A549 (cell line): Measurements from ENCODE around the gene TOR1B. TPM values are rescaled to one million over a fixed set of nuclear protein-coding genes. Genes with fewer than 3 reads are reported as not detected.
"Not testable (repeated sequence)": the region's sequence is repeated elsewhere in the genome, so short reads cannot be mapped to it uniquely, and the experiment has no call there.

ENCODE experiments used
- ATAC-seq, 2 experiments: fragments of 200-7000 bp in 1 of 2; fragments of >200 bp in 1 of 2; cut with Nextera tagmentation in 1 of 2; cut with Tn5 transposase in 1 of 2; 3 replicates each; pipeline versions ENCODE4 v1.8.0 to v1.9.1; 2018 to 2020; ENCODE audit warnings: mild to moderate bottlenecking in 1 of 2, moderate library complexity in 1 of 2
- CTCF ChIA-PET: fragments of 300-600 bp; sonication (Branson Sonifier 250); formaldehyde crosslinking; extraction: SDS; loops from one replicate; lab custom pipeline; 2021; ENCODE audit warnings: antibody characterized with exemption, inconsistent platforms; lab: Yijun Ruan, JAX
- POLR2A ChIA-PET: fragments of 350-600 bp; formaldehyde crosslinking; extraction: SDS; loops from one replicate; lab custom pipeline; 2021; ENCODE audit warnings: antibody characterized with exemption, inconsistent platforms; lab: Yijun Ruan, JAX
- DNase-seq, 2 experiments: peaks; one replicate each; pipeline versions ENCODE4 v3.0.0 to v3.0.0-alpha.2; 2011 to 2016; ENCODE audit warnings: low read depth in 1 of 2, low spot score in 1 of 2
- FAIRE-seq: peaks from 2 replicates; lab custom pipeline; 2011; peaks lifted over from hg19 to GRCh38; lab: Jason Lieb, UNC
- H3K27ac ChIP-seq, 2 experiments: fragments of >200 bp; sonication (Bioruptor Twin); formaldehyde crosslinking; 3 replicates each; pipeline ENCODE4 v1.5.1; 2016 to 2017
- H3K4me1 ChIP-seq: fragments of >200 bp; sonication (Bioruptor Twin); formaldehyde crosslinking; 3 replicates; pipeline ENCODE4 v1.6.1; 2016
- H3K4me2 ChIP-seq: fragments of >200 bp; sonication (Bioruptor Twin); formaldehyde crosslinking; 3 replicates; pipeline ENCODE4 v1.6.1; 2016
- H3K4me3 ChIP-seq: fragments of >200 bp; sonication (Bioruptor Twin); formaldehyde crosslinking; 3 replicates; pipeline ENCODE4 v1.5.1; 2016
- H3K9me3 ChIP-seq: fragments of >200 bp; sonication (Bioruptor Twin); formaldehyde crosslinking; 3 replicates; pipeline ENCODE4 v1.6.1; 2016
- ATOH8 ChIP-seq: fragments of 250-450 bp; sonication (Bioruptor Pico); IDR thresholded peaks from 2 replicates; pipeline ENCODE4 v1.5.0; 2020; ENCODE audit warnings: low read depth, mild to moderate bottlenecking, moderate library complexity
- BCL3 ChIP-seq: fragments of >200 bp; sonication (Bioruptor Twin); formaldehyde crosslinking; IDR thresholded peaks from 3 replicates; pipeline ENCODE4 v1.6.1; 2016
- BHLHE40 ChIP-seq: IDR thresholded peaks from 2 replicates; pipeline ENCODE4 v1.6.1; 2012; ENCODE audit warnings: low read depth, low read length, inconsistent platforms
- CEBPB ChIP-seq, 2 experiments: fragments of >200 bp in 1 of 2; sonication (Bioruptor Twin) in 1 of 2; formaldehyde crosslinking in 1 of 2; IDR thresholded peaks; 2 replicates each; pipeline ENCODE4 v1.6.1; 2012 to 2016
- EP300 ChIP-seq, 2 experiments: fragments of >200 bp; sonication (Bioruptor Twin); formaldehyde crosslinking; IDR thresholded peaks; 2 replicates in 1 of 2; 3 replicates in 1 of 2; pipeline ENCODE4 v1.6.1; 2016 to 2017
- FOSL2 ChIP-seq, 2 experiments: fragments of 450-650 bp in 1 of 2; fragments of >200 bp in 1 of 2; sonication (Bioruptor Twin) in 1 of 2; formaldehyde crosslinking; IDR thresholded peaks; 2 replicates each; pipeline versions ENCODE4 v1.5.0 to v1.6.1; 2016 to 2020; ENCODE audit warnings: mild to moderate bottlenecking in 1 of 2, moderate library complexity in 1 of 2
- GATA3 ChIP-seq: IDR thresholded peaks from 2 replicates; pipeline ENCODE4 v1.6.1; 2012; ENCODE audit warnings: borderline replicate concordance
- HEYL ChIP-seq: fragments of 250-450 bp; sonication (Bioruptor Pico); IDR thresholded peaks from 2 replicates; pipeline ENCODE4 v1.8.0; 2021; ENCODE audit warnings: mild to moderate bottlenecking, moderate library complexity
- JUNB ChIP-seq: fragments of >200 bp; sonication (Bioruptor Twin); formaldehyde crosslinking; IDR thresholded peaks from 2 replicates; pipeline ENCODE4 v1.6.1; 2016
- MAFK ChIP-seq: fragments of 450-650 bp; IDR thresholded peaks from 2 replicates; pipeline ENCODE4 v1.6.1; 2014; ENCODE audit not compliant: partially characterized antibody
- MAX ChIP-seq: IDR thresholded peaks from 2 replicates; pipeline ENCODE4 v1.6.1; 2012
- NFE2L2 ChIP-seq: fragments of 150-350 bp; conservative IDR thresholded peaks from 2 replicates; pipeline ENCODE4 v1.6.1; 2014; ENCODE audit warnings: low read length
- PHF8 ChIP-seq: fragments of 200-600 bp; sonication (generic); IDR thresholded peaks from 2 replicates; pipeline ENCODE4 v1.6.1; 2016; ENCODE audit warnings: low read depth, mild to moderate bottlenecking, antibody characterized with exemption, moderate library complexity, borderline replicate concordance
- RARB ChIP-seq: fragments of 250-450 bp; sonication (Bioruptor Pico); IDR thresholded peaks from 2 replicates; pipeline ENCODE4 v1.8.0; 2021; ENCODE audit warnings: mild to moderate bottlenecking, moderate library complexity
- RNF2 ChIP-seq: fragments of 200-600 bp; sonication (generic); IDR thresholded peaks from 2 replicates; pipeline ENCODE4 v1.6.1; 2016; ENCODE audit warnings: low read depth, mild to moderate bottlenecking, antibody characterized with exemption, moderate library complexity, borderline replicate concordance
- ZSCAN20 ChIP-seq: fragments of 250-450 bp; sonication (Bioruptor Pico); IDR thresholded peaks from 2 replicates; pipeline ENCODE4 v1.8.0; 2022; ENCODE audit warnings: mild to moderate bottlenecking, moderate library complexity
- WGBS: methylation state at CpG from one replicate; pipeline ENCODE4 v1.1.6; 2017; ENCODE audit errors: missing lambda C conversion rate; 5-methylcytosine and 5-hydroxymethylcytosine counted together
- polyA plus RNA-seq, 4 experiments: library from polyadenylated mRNA; depleted of rRNA in 3 of 4; stranded (reverse); fragments of >200 nt; fragmentation: RNase III in 1 of 4; extraction: RNeasy Plus Mini Kit Qiagen cat#74134 plus additional on column Dnase treatment in 1 of 4; gene quantifications; 2 replicates in 3 of 4; 3 replicates in 1 of 4; pipeline ENCODE4 v1.2.3, GENCODE V29; 2011 to 2017

TOR1B gene
- polyA plus RNA-seq, 2 of the 4 experiments (the other 2 are of a cell fraction): 24.9 to 32.4 TPM

GRCh38 chr9:129761901-129762369 lies 41.0 kb upstream of the TOR1B start:
- DNase-seq (peak in 1 of 2 experiments; percentile 85), FAIRE-seq (no peak), ATAC-seq (peak; percentile 81 to 87)
- Histone ChIP-seq H3K9me3 (no peaks in the 10 kb centered on the region), H3K27ac (peak overlapping the region; percentile 59 to 91), H3K4me1 (peaks cover 25% of the 10 kb centered on the region), H3K4me3 (no peak overlapping the region)
- CTCF ChIA-PET: interaction anchor here (0.8 to 10.0 kb wide), 8 partner anchors 11 to 631 kb away, joined by 3 to 76 read pairs (median 6); no protein-coding TSS in a partner anchor
- POLR2A ChIA-PET: interaction anchor here (0.5 to 3.3 kb wide), 6 partner anchors 10 to 40 kb away, joined by 3 to 27 read pairs (median 3); partner anchors contain the start of gene PTGES
- TF ChIP-seq MAFK (peak; percentile 44), EP300 (IDR thresholded peaks at IDR 0.05) (no peak), RNF2 (no peak), PHF8 (no peak), BCL3 (no peak)
- TF ChIP-seq, all 56 proteins: peak for 1
- peak overlapping the region; percentile 44 for H3K4me2 ChIP-seq
- WGBS: 22% methylated on average over 6 of the region's 6 CpGs

- CTCF ChIA-PET: interaction anchor here (0.8 to 10.0 kb wide), 8 partner anchors 10 to 631 kb away, joined by 3 to 76 read pairs (median 6); no protein-coding TSS in a partner anchor
- H3K4me2 ChIP-seq: peak overlapping the region; percentile 44
- not testable (repeated sequence) for H3K4me3 ChIP-seq, FAIRE-seq, H3K9me3 ChIP-seq
- POLR2A ChIA-PET: interaction anchor here (0.5 to 3.3 kb wide), 6 partner anchors 10 to 40 kb away, joined by 3 to 27 read pairs (median 3); partner anchors contain the start of gene PTGES
- TF ChIP-seq HEYL (CRISPR knock-in tag) (0 out of 2 replicates have a peak, but pooled peaks have one; percentile 61), RARB (CRISPR knock-in tag) (peak; percentile 65; the same call in 1 of the 2 replicates), CEBPB (IDR thresholded peaks at IDR 0.05) (peak; percentile 24 to 83; a peak in 3 of 4 replicates), FOSL2 (IDR thresholded peaks at IDR 0.05) (0 out of 2 replicates have a peak, but pooled peaks have one; percentile 60), FOSL2 (CRISPR knock-in tag; IDR thresholded peaks at IDR 0.05) (peak; percentile 99), GATA3 (peak; percentile 56; the same call in 1 of the 2 replicates), NFE2L2 (peak; percentile 23; the same call in 1 of the 2 replicates), MAX (peak; percentile 51), ZSCAN20 (CRISPR knock-in tag) (0 out of 2 replicates have a peak, but pooled peaks have one; percentile 45), BHLHE40 (0 out of 2 replicates have a peak, but pooled peaks have one; percentile 4), ATOH8 (0 out of 2 replicates have a peak, but pooled peaks have one; percentile 60), MAFK (peak; percentile 73), JUNB (peak; percentile 37; the same call in 1 of the 2 replicates), EP300 (IDR thresholded peaks at IDR 0.05) (peak in 1 of 2 experiments; percentile 46; a peak in 1 of 5 replicates)
- peak overlapping the region; percentile 59 to 91; a peak in 5 of 6 replicates for H3K27ac ChIP-seq
- ATAC-seq (peak; percentile 59 to 71; a peak in 4 of 6 replicates), DNase-seq (peak in 1 of 2 experiments; percentile 91)
- WGBS: 32% methylated on average over 13 of the region's 13 CpGs
- peaks cover 25% of the 10 kb centered on the region for H3K4me1 ChIP-seq
Measured at GRCh38 chr9:129762370-129762984, 40.5 kb upstream of the TOR1B start.
